Measurements from ENCODE around the gene KIF13A. TPM values are rescaled to one million over a fixed set of nuclear protein-coding genes. Genes with fewer than 3 reads are reported as not detected.
"Not testable (repeated sequence)": the region's sequence is repeated elsewhere in the genome, so short reads cannot be mapped to it uniquely, and the experiment has no call there.

KIF13A gene
- total and polyA plus RNA-seq, 2 experiments from 2014 or later, result 39.1 to 96.9 TPM

DNA sequence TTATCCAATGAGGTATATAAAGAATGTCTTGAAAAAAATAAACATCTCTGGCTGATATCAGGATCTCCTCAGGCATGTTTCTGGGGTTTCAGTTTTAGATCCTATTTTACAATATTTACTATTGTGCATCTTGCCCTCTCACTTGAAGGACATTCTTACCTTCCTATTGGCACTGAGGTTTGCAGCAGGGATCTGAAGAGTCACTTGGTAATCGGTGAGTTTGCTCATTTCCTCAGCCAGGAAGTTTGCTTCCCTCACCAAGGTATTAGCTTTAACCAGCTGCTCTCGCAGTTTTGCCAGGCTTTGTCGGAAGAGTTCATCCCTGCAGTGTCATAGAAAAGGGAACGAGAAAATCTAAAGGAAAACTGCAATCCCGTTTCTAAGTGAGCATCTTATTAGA lies 178.8 kb downstream of the KIF13A start:
- H3K9me3 ChIP-seq (ENCODE audit: low read depth), result no peaks in the 10 kb centered on the region
- no peak overlapping the region for H3K27ac ChIP-seq
- no peak for DNase-seq (ENCODE audit: low read depth in 1 of 2, low spot score in 1 of 2)
- no peaks in the 10 kb centered on the region for H3K27me3 ChIP-seq
- peaks cover 46% of the 10 kb centered on the region for H3K36me3 ChIP-seq
- no peak overlapping the region for H3K4me3 ChIP-seq
- TF ChIP-seq, protein P1, sequence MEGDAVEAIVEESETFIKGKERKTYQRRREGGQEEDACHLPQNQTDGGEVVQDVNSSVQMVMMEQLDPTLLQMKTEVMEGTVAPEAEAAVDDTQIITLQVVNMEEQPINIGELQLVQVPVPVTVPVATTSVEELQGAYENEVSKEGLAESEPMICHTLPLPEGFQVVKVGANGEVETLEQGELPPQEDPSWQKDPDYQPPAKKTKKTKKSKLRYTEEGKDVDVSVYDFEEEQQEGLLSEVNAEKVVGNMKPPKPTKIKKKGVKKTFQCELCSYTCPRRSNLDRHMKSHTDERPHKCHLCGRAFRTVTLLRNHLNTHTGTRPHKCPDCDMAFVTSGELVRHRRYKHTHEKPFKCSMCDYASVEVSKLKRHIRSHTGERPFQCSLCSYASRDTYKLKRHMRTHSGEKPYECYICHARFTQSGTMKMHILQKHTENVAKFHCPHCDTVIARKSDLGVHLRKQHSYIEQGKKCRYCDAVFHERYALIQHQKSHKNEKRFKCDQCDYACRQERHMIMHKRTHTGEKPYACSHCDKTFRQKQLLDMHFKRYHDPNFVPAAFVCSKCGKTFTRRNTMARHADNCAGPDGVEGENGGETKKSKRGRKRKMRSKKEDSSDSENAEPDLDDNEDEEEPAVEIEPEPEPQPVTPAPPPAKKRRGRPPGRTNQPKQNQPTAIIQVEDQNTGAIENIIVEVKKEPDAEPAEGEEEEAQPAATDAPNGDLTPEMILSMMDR (IDR thresholded peaks at IDR 0.05; ENCODE audit: low read depth, low read length), result no peak
- H3K4me1 ChIP-seq (ENCODE audit: low read depth), result no peaks in the 10 kb centered on the region

DNA sequence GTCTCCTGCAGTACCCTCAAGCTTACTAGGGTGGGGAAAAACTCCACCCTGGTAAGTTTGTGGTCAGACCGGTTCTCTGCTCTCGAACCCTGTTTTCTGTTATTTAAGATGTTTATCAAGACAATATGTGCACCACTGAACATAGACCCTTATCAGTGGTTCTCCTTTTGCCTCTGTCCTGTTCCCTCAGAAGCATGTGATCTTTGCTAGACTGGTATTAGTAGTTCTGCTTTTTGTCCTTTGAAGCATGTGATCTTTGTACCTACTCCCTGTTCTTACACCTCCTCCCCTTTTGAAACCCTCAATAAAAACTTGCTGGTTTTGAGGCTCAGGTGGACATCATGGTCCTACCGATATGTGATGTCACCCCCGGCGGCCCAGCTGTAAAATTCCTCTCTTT lies 180.0 kb downstream of the KIF13A start:
- not testable (repeated sequence) for H3K4me1 ChIP-seq (ENCODE audit: low read depth); H3K27me3 ChIP-seq; H3K27ac ChIP-seq; H3K4me3 ChIP-seq; H3K9me3 ChIP-seq (ENCODE audit: low read depth); DNase-seq (ENCODE audit: low read depth in 1 of 2, low spot score in 1 of 2)
- peaks cover 47% of the 10 kb centered on the region for H3K36me3 ChIP-seq

DNA sequence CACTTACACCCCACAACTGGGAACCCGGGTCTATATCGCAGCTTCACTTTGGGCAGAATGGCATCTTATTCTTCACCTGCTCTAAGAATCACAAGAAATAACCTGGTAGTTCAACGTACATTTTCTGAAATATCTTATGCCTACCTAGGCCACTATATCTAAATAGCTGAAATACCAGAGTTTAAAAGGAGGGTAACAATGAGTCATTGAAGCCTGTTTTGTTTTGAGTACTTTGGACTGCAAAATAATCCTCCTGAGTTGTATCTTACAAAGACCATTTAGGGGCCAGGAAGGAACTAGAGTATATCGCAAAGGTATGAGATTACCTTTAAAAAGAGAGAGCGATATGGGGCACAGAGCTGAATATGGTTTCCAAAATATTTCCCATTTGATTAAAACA lies 184.0 kb downstream of the KIF13A start:
- H3K4me1 ChIP-seq (ENCODE audit: low read depth), result no peaks in the 10 kb centered on the region
- TF ChIP-seq, protein P1 (IDR thresholded peaks at IDR 0.05; ENCODE audit: low read depth, low read length), result no peak
- no peak for DNase-seq (ENCODE audit: low read depth in 1 of 2, low spot score in 1 of 2)
- no peaks in the 10 kb centered on the region for H3K9me3 ChIP-seq (ENCODE audit: low read depth)
- no peaks in the 10 kb centered on the region for H3K27me3 ChIP-seq
- H3K27ac ChIP-seq, result no peak overlapping the region
- no peak overlapping the region for H3K4me3 ChIP-seq
- peaks cover 67% of the 10 kb centered on the region for H3K36me3 ChIP-seq

DNA sequence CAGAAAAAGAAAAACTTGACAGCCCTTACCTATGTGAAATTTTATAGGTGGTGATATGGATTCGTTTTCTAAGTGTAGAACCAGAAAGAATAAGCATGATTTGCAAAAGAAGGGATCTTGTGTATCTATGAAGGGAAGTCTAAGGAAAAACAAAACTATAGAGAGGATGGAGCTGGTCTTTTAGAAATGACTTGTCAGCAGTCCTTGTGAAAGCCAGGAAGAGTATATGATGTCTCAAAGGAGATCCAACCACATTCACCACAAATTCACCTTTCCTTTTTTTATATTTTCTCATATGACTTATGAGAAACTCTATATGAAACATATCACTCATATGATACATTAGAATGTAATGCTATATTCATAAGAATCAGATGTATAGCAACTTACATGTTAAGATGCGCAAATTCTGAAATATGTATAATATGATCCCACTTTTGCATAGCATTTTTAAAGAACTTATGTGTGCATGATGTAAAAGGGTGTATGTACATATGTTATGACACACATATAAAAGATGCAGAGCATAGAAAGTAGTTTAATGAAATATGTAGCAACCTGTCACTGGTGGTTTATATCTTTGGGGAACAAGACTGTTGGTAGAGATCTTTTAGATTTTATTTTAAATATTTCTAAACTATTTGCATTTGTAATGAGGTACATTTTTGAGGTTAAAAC lies 188.8 kb downstream of the KIF13A start:
- no peak overlapping the region for H3K27ac ChIP-seq
- peaks cover 72% of the 10 kb centered on the region for H3K36me3 ChIP-seq
- DNase-seq (ENCODE audit: low read depth in 1 of 2, low spot score in 1 of 2), result no peak
- TF ChIP-seq, protein P1 (IDR thresholded peaks at IDR 0.05; ENCODE audit: low read depth, low read length), result no peak
- H3K4me1 ChIP-seq (ENCODE audit: low read depth), result no peaks in the 10 kb centered on the region
- no peaks in the 10 kb centered on the region for H3K27me3 ChIP-seq
- H3K9me3 ChIP-seq (ENCODE audit: low read depth), result no peaks in the 10 kb centered on the region
- H3K4me3 ChIP-seq, result no peak overlapping the region

DNA sequence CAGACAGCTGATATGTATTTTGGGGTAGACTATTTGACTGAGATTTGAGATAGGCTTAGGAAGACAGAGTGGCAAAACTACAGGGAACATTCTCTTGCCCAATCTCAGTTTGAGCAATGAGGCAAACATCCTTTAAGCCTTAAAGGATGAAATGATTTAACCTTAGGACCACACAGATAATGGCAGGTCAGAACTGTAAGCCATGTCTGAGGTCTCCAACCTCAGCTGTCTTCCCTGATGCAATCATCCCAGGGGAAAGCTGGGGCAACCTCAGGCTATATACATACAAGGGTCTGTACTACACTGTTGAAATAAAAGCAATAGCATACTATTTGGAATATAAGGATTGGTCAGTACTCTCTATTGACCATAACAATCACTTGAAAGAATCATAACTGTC lies 196.9 kb downstream of the KIF13A start:
- no peak overlapping the region for H3K27ac ChIP-seq

More for the DNA sequence above, 196.9 kb downstream of the KIF13A start:
- Histone ChIP-seq H3K36me3 (peaks cover 73% of the 10 kb centered on the region), H3K27me3 (no peaks in the 10 kb centered on the region), H3K4me3 (no peak overlapping the region), H3K9me3 (ENCODE audit: low read depth) (no peaks in the 10 kb centered on the region), H3K4me1 (ENCODE audit: low read depth) (no peaks in the 10 kb centered on the region)
- DNase-seq (ENCODE audit: low read depth in 1 of 2, low spot score in 1 of 2), result peak in 1 of 2 donors; percentile 14
- TF ChIP-seq, protein P1 (IDR thresholded peaks at IDR 0.05; ENCODE audit: low read depth, low read length), result no peak
